Calu3 (cell line): ENCODE results near the gene VSIG1. TPM values are rescaled to one million over a fixed set of nuclear protein-coding genes. Genes with fewer than 3 reads are reported as not detected.

Source experiments
- BruUV-seq: library from RNA; stranded (reverse); fragments of 400-500 nt; replicated peaks from 2 replicates; lab custom pipeline; 2021; lab: Mats Ljungman, UMichigan
- CTCF ChIA-PET: fragments of 300-600 bp; sonication (Branson Sonifier 250); formaldehyde crosslinking; loops from one replicate; lab custom pipeline; 2022; ENCODE audit warnings: antibody characterized with exemption; lab: Charles Lee
- DNase-seq: peaks from one replicate; pipeline ENCODE4 v3.0.0; 2022
- H3K27ac Mint-ChIP-seq: one replicate; pipeline ENCODE4 v1.8.0; 2022; ENCODE audit warnings: mixed read lengths; ENCODE audit not compliant: unreplicated experiment
- H3K27me3 Mint-ChIP-seq: one replicate; pipeline ENCODE4 v1.8.0; 2022; ENCODE audit warnings: mixed read lengths; ENCODE audit not compliant: unreplicated experiment
- H3K36me3 Mint-ChIP-seq: one replicate; pipeline ENCODE4 v1.8.0; 2022; ENCODE audit warnings: mild to moderate bottlenecking, moderate library complexity, mixed read lengths; ENCODE audit not compliant: insufficient read depth, unreplicated experiment
- H3K4me1 Mint-ChIP-seq: one replicate; pipeline ENCODE4 v1.8.0; 2022; ENCODE audit warnings: mild to moderate bottlenecking, low read depth, mixed read lengths; ENCODE audit not compliant: unreplicated experiment
- H3K4me3 Mint-ChIP-seq: one replicate; pipeline ENCODE4 v1.8.0; 2022; ENCODE audit warnings: mild to moderate bottlenecking, low read depth, moderate library complexity, mixed read lengths; ENCODE audit not compliant: unreplicated experiment
- H3K9me3 Mint-ChIP-seq: one replicate; pipeline ENCODE4 v1.8.0; 2022; ENCODE audit warnings: low read depth, mixed read lengths; ENCODE audit not compliant: unreplicated experiment
- CTCF ChIP-seq: fragments of 200-600 bp; IDR thresholded peaks from one replicate; pipeline ENCODE4 v1.8.0; 2022; ENCODE audit warnings: antibody characterized with exemption; ENCODE audit not compliant: unreplicated experiment
- intact Hi-C: fragments of 100-400 bp; cut with micrococcal nuclease; formaldehyde crosslinking; loops from one replicate; pipeline ENCODE4 v1.10.0; 2022; ENCODE audit not compliant: unreplicated experiment
- total RNA-seq: library from RNA; stranded (reverse); gene quantifications from 2 replicates; pipeline ENCODE4 v1.2.3, GENCODE V29; 2022

The VSIG1 gene
- total RNA-seq, 1 experiment from 2014 or later, result 2.6 TPM

GRCh38 chrX:108071578-108071977 is 26.7 kb downstream of the VSIG1 start:
- Mint-ChIP-seq H3K4me1 (peaks cover 15% of the 10 kb centered on the region), H3K27ac (no peak overlapping the region), H3K36me3 (no peaks in the 10 kb centered on the region), H3K27me3 (no peaks in the 10 kb centered on the region), H3K9me3 (no peaks in the 10 kb centered on the region), H3K4me3 (no peak overlapping the region)
- CTCF ChIA-PET, result interaction anchor here (1.0 to 1.9 kb wide), 3 partner anchors 20 to 50 kb away, joined by 4 to 16 read pairs (median 4); partner anchors contain the start of genes ATG4A and PSMD10
- BruUV-seq, result no TSS peak
- intact Hi-C loops, result loop anchor here (5.0 to 10.0 kb wide), 3 partner anchors 34 to 414 kb away; no protein-coding TSS in a partner anchor
- no peak for DNase-seq
- TF ChIP-seq CTCF, result no peak

GRCh38 chrX:108072746-108073145 is 27.9 kb downstream of the VSIG1 start:
- no peak for TF ChIP-seq CTCF
- CTCF ChIA-PET, result no interaction called here
- intact Hi-C loops, result loop anchor here (1.0 to 10.0 kb wide), 5 partner anchors 35 to 415 kb away; no protein-coding TSS in a partner anchor
- Mint-ChIP-seq H3K27ac (no peak overlapping the region), H3K4me3 (no peak overlapping the region), H3K9me3 (no peaks in the 10 kb centered on the region), H3K4me1 (peaks cover 15% of the 10 kb centered on the region), H3K27me3 (no peaks in the 10 kb centered on the region), H3K36me3 (no peaks in the 10 kb centered on the region)
- no peak for DNase-seq
- BruUV-seq, result no TSS peak

GRCh38 chrX:108081110-108081509 is 36.2 kb downstream of the VSIG1 start:
- H3K9me3 Mint-ChIP-seq, result no peaks in the 10 kb centered on the region
- CTCF ChIA-PET, result no interaction called here
- no peaks in the 10 kb centered on the region for H3K4me1 Mint-ChIP-seq
- intact Hi-C loops, result no loop called here
- H3K27me3 Mint-ChIP-seq, result no peaks in the 10 kb centered on the region
- H3K4me3 Mint-ChIP-seq, result no peak overlapping the region
- H3K36me3 Mint-ChIP-seq, result no peaks in the 10 kb centered on the region
- no peak for DNase-seq
- no peak overlapping the region for H3K27ac Mint-ChIP-seq
- BruUV-seq, result no TSS peak
- no peak for TF ChIP-seq CTCF

GRCh38 chrX:108087792-108088191 is 42.9 kb downstream of the VSIG1 start:
- H3K27me3 Mint-ChIP-seq, result no peaks in the 10 kb centered on the region
- CTCF ChIA-PET, result no interaction called here
- TF ChIP-seq CTCF, result no peak
- H3K36me3 Mint-ChIP-seq, result no peaks in the 10 kb centered on the region
- DNase-seq, result no peak
- peaks cover 7% of the 10 kb centered on the region for H3K4me1 Mint-ChIP-seq
- H3K9me3 Mint-ChIP-seq, result no peaks in the 10 kb centered on the region
- BruUV-seq, result no TSS peak
- intact Hi-C loops, result no loop called here
- no peak overlapping the region for H3K27ac Mint-ChIP-seq
- H3K4me3 Mint-ChIP-seq, result no peak overlapping the region
